GM19193 (cell line): ENCODE measurements around the gene CMTR2.

Source experiments
- POLR2A ChIP-seq: IDR thresholded peaks from 4 replicates; pipeline ENCODE4 v1.6.1; 2011; ENCODE audit not compliant: insufficient read depth, insufficient read length; ENCODE audit errors: extremely low read depth

The CMTR2 gene

GRCh38 chr16:71249399-71249798, 39.8 kb downstream of the CMTR2 start:
- no peak for TF ChIP-seq POLR2A

- no peak for TF ChIP-seq POLR2A
Observed at GRCh38 chr16:71247478-71247877, 41.7 kb downstream of the CMTR2 start.

GRCh38 chr16:71246309-71246708, 42.9 kb downstream of the CMTR2 start:
- TF ChIP-seq POLR2A: no peak

- no peak for TF ChIP-seq POLR2A
Observed at GRCh38 chr16:71244521-71244920, 44.7 kb downstream of the CMTR2 start.

- TF ChIP-seq POLR2A: no peak
Observed at GRCh38 chr16:71242601-71243000, 46.6 kb downstream of the CMTR2 start.

- no peak for TF ChIP-seq POLR2A
Observed at GRCh38 chr16:71242036-71242435, 47.2 kb downstream of the CMTR2 start.
